C1 segment of cervical spinal cord (tissue), 14 donors: ENCODE data around the gene OR2A2.
A peak's percentile ranks its signal among the peaks of the same experiment; 100 is the strongest.
"Not testable (repeated sequence)": the region's sequence is repeated elsewhere in the genome, so short reads cannot be mapped to it uniquely, and the experiment has no call there.

Experiments
- DNase-seq, 14 donors: peaks; one replicate each; lab custom pipeline; 2025; lab: John Stamatoyannopoulos, UW

Gene OR2A2, protein sequence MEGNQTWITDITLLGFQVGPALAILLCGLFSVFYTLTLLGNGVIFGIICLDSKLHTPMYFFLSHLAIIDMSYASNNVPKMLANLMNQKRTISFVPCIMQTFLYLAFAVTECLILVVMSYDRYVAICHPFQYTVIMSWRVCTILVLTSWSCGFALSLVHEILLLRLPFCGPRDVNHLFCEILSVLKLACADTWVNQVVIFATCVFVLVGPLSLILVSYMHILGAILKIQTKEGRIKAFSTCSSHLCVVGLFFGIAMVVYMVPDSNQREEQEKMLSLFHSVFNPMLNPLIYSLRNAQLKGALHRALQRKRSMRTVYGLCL

DNA sequence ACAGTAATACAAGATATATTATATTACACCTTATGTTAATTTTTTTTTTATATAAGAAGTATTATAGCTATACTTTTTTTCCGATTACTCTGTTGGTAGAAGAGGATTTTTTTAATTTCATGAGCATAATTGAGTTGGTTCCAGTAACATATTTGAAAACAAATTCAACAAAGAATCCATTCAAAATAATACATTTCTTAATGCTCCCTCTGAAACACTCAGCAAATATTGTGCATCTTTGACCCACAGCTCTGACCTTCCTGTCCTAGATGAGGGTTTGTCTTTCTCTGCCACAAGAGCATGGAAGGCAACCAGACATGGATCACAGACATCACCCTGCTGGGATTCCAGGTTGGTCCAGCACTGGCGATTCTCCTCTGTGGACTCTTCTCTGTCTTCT, at the start of gene OR2A2:
Gene OR2A2, plus strand, starts transcription at position 301 of the 400 bp plus-strand sequence. Its CDS starts 0 bp downstream, at position 301.
- no peak for DNase-seq

DNA sequence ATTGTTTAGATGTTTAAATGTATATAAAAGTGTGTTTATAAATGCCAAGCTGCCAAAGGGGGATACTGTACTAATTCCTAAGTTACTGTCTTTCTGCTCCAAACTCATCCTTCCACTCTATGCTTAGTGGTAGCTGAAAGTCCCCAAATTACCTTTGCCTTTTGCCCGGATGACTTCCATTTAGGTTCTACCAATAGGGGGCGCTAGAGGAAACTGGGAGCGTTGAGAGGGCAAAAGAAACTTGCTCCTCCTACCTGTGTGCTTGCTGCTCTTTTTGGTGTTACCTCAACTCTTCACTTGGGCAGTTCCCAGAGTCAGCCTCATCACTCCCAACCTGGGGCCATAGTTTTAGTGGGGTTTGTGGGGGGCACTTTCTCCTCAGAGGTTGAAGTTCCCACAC, 45.7 kb upstream of the OR2A2 start:
- DNase-seq = no peak

DNA sequence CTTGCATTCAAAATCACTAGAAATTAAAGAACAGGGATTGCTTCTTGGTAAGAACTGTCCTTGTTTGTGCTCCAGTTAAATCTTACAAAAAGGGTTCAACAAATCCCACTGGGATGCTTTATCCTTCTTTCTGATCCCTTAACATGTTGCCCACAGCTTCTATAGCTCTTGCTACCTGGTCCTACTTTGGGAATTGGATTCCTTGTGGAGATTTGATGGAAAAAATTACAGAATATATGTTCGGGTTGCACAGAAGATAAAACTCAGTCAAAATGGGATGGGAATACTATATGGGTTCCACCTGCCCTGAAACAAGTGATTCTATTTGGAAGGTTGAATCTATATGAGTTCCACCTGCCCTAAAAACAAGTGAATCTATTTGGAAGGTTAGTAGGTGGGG, 39.9 kb upstream of the OR2A2 start, which contains the start of gene OR2A25:
Gene OR2A25, plus strand, starts transcription at position 301 of the 400 bp plus-strand sequence. CDS start 4,409 bp downstream, outside the sequence.
- DNase-seq = no peak

DNA sequence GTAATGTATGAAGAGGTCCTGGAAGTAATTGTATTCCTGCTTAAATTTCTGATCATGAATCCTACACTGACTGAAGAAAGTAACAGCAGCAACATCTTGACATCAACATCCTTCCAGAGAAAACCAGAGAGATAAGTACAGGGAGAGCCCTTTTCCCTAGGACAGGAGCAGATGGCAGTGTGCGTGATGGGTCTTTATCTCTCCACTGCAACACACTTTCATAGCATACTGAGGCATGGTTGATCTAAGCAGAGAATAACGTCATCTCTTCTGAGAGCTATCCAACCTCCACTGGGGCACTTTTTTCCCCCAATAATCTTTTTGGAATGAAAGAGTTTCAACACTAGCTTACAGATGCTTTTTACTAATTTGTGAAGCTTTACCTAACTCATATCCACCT, 39.4 kb upstream of the OR2A2 start:
- DNase-seq = no peak

DNA sequence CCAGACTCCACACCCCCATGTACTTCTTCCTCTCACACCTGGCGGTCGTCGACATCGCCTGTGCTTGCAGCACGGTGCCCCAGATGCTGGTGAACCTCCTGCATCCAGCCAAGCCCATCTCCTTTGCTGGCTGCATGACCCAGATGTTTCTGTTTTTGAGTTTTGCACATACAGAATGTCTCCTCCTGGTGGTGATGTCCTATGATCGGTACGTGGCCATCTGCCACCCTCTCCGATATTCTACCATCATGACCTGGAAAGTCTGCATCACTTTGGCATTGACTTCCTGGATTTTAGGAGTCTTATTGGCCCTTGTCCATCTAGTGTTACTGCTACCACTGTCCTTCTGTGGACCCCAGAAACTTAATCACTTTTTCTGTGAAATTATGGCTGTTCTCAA, 35.0 kb upstream of the OR2A2 start:
- DNase-seq = no peak

DNA sequence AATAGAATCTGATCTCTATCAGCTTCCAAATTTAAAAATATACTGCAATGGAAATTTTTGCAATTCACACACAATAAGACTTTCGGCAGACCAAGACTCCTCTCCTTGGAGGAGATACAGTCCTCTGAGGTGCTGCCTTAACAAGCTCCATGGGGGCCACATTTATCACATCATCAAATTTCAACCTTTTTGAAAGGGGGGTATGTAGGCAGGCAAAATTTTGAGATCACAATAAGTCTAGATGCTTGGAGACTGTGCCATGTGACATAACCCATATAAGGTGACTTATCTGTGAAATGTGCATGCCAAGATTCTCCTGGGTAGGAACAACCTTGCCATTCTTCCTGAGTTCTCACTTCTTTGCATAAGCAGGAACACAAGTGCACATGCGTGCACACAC, 23.4 kb upstream of the OR2A2 start, which contains the start of gene OR2A12:
Gene OR2A12, plus strand, starts transcription at position 301 of the 400 bp plus-strand sequence. CDS start 8,830 bp downstream, outside the sequence.
- DNase-seq = no peak

DNA sequence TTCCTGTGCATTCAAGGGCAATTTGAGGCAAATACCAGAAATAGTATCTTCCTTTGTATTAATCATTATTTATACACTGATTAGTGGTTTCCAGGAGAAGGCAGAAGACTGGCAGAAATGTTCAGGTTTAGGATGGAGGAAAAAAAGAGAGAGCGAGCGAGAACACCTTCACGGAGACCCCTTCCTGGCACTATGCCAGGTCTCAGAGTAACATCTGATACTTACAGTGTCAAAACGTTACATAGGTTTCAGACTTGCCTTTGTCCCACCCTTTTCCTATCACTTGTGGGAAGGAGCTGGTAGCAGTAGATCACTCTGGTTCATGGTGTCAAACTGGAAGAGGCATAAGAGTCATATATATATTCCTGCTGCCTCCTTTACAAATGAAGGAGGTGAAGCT, 22.7 kb upstream of the OR2A2 start:
- no peak for DNase-seq

DNA sequence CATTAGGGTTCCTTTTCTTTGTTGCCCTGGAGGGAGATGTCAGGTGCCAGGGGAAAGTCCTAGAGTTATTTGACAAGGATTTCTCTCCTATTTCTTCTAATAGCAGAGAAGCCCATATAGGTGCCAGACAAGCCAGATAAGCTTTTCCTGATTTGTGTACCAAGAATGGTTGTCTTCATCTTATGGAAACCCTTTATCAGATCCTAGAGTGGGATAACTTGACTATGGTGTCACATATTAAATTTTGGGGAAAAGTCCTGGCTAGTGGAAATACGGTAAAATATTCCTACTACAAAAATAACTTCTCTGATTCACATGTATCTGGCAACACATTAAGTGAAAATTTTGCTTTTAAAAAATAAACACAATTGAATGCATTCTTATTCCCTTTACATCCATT, 22.2 kb upstream of the OR2A2 start:
- no peak for DNase-seq

DNA sequence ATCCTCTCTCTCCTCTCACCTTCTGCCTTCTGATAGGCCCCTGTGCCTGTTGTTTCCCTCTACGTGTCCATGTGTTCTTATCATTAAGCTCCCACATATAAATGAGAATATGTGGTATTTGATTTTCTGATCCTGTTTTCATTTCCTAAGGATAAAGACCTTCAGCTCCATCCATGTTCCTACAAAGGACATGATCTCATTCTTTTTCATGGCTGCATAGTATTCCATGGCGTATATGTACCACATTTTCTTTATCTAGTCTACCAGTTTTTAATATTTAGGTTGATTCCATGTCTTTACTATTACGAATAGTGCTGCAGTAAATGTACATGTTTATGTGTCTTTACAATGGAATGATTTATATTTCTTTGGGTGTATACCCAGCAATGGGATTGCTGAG, 18.7 kb upstream of the OR2A2 start:
- no peak for DNase-seq

DNA sequence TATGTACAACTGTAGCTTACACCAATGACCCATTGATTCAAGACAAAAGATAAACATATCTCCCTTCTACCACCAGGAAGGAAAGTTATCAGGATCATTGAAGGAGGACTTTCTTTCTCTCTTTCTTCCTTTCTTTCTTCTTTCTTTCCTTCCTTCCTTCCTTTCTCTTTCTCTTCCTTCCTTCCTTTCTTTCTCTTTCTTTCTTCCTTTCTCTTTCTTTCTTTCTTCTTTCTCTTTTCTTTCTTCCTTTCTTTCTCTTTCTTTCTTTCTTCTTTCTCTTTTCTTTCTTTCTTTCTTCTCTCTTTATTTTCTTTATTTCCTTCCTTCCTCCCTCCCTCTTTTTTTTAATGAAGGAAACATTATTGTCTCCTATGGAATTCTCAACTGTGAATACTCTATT, 10.6 kb upstream of the OR2A2 start:
- no peak for DNase-seq

DNA sequence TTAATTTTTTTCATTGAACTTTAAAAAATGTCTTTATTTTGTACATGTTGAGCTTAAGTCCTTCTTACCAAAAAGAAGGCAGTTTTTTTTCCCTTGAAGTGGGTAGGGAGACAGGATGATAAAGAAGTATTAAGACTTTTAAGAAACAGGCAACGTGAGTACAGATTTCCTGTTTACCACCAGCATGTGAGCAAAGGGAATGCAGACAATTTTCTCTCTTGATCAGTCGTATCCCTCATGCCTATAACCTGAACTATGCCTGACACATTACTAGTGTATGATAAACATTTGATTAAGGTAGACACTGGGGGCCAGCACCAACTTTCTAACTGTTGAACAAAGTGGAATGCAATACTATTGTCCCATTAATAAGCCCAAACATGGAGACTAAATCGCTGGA, 8.8 kb upstream of the OR2A2 start:
- no peak for DNase-seq

DNA sequence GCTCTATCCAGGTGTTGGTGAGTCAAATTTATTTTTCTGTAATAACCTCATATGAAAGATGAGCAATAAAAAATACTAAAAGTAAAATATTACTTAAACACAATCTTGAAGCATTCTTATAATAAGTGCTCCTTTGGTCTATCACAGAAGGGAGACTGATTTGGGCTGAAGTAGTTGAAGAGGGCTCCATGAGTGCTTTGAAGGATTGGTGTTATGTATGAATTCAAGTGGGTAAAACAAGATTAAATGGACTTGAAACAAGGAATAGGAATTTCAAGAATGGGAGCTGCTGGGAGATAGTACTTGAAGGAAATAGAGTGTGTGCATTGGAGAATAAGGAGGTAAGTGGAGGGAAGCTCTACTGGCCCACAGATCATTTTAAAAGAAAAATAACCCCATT, 7.3 kb upstream of the OR2A2 start:
- DNase-seq = no peak

DNA sequence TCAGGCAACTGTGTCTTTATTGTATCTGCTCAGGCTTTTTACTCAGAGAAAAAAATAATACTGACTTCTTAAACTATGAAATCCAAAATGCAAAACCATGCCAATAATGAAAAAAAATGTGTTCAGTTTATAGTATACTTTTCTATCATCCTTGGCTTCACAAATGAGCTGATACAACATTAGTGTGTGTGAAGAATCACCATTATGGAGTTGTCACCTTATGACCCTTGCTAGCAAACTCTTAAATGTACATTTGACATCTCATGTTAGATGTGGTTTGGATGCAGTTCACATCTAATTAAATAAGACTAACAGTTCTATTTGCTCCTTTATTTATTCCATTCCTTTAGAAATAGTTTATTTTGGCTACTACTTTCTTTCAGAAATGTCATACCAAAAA, 4.2 kb upstream of the OR2A2 start:
- no peak for DNase-seq

DNA sequence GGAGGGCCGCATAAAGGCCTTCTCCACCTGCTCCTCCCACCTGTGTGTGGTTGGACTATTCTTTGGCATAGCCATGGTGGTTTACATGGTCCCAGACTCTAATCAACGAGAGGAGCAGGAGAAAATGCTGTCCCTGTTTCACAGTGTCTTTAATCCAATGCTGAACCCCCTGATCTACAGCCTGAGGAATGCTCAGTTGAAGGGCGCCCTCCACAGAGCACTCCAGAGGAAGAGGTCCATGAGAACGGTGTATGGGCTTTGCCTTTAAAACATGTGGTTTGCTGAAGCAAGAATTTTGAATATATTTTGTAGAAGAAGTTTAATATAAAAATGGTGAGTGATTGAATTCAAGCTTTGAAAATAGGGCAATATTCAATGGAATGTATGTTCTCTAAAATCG, 889 bp downstream of the OR2A2 start:
- no peak for DNase-seq

DNA sequence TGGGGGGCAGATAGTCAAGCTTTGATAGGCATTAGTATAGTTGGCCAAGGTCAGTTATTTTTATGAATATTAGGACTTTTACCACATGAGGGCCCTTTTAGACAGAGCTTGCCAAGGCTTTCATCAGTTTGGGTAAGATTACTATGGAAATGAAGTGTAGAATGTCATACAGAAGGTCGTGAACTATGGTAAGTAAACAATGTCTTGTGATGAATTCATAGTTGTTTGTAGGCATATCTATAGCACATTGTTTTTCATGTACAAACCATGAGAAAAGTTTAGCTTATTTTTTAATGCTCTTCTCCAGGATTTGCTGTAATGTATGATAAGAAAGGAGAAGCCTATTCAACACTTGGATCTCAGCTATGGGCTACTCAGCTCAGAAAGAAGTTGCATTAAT, 4.3 kb downstream of the OR2A2 start:
- DNase-seq = no peak

DNA sequence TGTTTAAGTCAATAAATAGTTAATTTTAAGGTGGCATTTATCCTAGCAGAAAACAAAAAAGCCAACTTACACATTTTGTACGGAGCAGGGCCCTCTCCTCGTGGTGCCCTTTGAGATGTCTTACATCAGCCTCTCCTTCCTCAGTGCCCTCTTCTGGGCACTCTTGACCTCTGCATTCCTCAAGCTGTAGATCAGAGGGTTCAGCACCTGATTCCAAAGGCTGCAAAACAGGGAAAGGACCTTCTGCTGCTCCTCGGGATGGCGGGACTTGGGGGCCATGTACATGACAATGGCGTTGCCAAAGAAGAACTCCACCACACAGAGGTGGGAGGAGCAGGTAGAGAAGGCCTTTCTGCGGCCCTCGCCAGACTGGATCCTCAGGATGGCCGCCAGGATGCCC, 9.0 kb downstream of the OR2A2 start:
- no peak for DNase-seq

DNA sequence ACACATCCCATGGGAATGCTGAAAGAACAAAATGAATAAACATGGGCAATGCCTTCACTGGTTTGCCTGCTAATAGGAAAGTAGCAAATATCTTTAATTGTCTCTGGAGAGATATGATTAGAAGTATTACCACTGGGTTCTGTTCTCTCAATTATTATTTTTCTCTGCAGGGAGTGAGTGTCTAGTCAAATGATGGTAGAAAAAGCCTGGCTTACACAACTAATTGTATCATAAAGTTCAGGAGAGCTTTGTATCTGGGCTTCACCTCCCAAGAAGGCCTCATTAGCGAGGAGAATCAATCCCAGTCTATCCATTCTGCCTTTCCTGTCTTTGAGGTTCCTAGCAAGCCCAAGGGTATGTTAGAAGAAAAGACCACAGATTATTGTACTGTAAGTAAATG, 13.5 kb downstream of the OR2A2 start, which contains the start of gene OR2A14:
Gene OR2A14, plus strand, starts transcription at position 301 of the 400 bp plus-strand sequence. CDS start 5,937 bp downstream, outside the sequence.
- no peak for DNase-seq

DNA sequence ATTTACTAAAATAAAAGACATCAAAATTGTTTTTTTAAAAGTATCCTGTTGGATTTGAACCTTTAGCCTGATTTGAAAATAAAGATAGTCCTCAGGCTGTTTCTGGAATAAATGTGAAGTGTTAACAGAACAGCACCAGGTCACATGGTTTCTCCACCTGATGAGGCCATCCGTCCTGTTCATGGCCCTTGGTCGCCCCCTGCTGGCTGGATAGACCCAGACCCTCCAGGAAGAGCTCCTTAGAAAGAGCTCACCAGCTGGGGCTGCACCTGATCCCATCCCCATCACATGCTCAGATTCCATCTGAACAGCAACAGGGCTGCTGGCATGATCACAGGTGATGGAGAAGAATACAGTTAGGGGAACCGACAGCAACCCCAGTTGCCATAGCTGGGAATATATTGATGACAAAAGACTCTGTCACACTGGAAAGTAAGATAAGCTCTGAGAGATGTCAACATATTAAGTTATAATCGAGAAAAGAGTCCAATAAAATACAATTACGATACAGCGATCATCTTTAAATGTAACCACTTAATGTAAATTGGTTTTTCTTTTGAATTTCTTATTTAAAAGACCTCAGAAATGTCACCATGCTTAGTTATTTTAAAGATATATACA, 18.4 kb downstream of the OR2A2 start:
- peak in 5 of 14 donors; percentile 9 to 25 (median 13) for DNase-seq

DNA sequence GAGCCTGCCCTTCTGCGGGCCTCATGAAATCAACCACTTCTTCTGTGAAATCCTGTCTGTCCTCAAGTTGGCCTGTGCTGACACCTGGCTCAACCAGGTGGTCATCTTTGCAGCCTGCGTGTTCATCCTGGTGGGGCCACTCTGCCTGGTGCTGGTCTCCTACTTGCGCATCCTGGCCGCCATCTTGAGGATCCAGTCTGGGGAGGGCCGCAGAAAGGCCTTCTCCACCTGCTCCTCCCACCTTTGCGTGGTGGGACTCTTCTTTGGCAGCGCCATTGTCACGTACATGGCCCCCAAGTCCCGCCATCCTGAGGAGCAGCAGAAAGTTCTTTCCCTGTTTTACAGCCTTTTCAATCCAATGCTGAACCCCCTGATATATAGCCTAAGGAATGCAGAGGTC, 20.2 kb downstream of the OR2A2 start:
- not testable (repeated sequence) for DNase-seq

DNA sequence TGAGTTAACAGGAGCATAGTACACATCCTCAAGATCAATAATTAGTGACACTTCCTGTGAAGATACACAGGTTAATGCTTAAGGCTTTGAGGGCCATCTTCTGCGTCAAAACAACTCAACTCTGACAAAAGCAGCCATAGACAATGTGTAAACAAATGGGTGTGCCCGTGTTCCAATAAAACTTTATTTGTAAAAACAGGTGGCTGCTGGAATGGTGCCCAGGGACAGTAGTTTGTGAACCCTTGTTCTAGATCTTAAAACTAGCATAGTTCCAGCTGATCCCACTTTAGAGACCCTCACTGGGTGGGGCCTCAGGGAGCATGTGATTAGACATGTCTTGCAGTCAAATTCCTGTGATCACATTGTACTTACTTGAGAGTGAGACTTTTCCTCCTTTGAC, 21.3 kb downstream of the OR2A2 start:
- DNase-seq = no peak

DNA sequence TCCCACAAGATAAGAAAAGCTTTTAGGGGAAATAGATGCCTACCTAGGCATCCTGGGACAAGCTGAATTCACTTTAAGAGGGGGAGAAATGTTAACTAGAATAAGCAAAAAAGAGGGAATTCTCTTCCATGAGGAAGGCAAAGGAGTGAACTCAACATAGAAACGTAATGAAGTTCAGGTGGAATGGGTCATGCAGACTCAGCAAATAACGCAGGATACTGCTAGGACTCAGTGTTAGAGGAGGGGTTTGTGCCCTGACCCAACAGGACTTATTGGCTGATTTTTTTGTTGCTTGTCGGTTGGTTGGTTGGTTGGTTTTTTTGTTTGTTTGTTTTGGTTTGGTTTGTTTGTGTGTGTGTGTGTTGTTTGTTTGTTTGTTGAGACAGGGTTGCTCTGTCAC, 22.9 kb downstream of the OR2A2 start:
- DNase-seq = no peak

DNA sequence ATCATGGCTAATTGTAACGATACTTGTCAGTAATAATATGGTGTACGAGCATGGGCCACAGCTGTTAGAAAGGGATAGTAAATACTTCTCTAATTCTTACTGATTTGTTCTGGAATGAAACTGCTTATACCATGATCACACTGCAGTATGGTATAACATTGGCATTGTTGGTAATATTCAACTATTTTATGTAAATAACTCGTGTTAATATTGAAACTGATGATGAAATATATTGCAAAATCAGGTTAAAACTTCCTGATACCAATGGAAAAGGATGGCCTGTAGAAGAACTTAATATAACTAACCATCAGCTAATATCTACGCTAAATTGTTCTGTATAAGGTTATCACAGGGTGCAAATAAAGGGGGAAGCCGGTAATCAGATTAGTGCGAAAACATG, 23.9 kb downstream of the OR2A2 start:
- no peak for DNase-seq

DNA sequence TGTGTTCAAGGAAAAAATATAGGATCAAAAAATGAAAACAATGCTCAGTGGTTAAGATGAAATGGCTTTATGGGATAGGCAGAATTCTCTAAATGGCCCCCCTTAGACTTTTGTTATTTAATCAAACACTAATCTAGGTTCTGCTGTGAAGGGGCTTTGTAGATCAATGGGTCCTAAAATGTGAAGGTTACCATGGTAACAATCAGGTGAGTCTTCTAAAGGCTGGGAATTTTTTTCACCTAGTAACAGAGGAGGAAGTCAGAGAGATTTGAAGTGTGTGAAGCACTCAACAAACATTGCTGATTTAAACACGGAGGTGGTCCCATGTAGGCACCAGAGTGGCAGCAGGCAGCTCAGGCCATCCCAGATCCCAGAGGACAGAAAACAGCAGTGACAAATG, 24.7 kb downstream of the OR2A2 start:
- DNase-seq = no peak
